DMS79 treated with DMSO at 0.1 percent for 48 hours (cell line): Measurements from ENCODE around the gene TUBB6.

Experiments
- DNase-seq: peaks from one replicate; lab custom pipeline; 2025; lab: John Stamatoyannopoulos, UW

TUBB6 gene

DNA sequence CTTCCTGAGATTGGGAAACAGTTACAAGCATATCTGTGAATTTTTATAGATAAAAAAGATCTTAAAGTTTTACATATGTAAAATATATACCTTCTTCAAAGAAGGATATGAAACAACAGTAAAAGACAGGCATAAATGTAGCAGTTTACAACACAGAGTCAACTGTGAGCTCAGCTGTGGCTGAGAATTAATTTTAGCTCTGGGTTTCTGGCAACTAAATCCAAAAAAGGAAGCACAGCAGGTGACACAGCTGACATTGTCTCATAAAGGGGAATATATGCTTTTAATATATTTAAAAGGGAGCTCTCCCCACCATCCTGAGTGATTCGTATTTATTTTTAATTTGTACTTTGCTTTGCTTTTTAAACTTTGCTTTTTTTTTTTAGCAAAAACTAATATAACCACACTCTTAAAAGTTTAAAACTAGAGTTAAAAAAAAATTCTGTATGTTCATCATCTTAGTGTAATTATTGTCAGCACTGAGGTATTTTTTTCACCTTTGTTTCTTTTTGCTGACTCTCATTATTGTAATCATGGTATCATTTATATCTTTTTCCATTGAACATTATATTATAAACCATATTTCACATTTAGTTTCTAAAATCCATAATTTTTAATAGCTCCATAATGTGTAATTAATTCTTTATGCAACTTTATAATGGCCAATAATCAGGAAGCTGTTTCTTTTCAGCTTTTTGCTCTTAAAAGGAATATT is 6.7 kb downstream of the TUBB6 start:
- DNase-seq, result no peak

GRCh38 chr18:12315490-12315889 is 7.4 kb downstream of the TUBB6 start:
- no peak for DNase-seq

DNA sequence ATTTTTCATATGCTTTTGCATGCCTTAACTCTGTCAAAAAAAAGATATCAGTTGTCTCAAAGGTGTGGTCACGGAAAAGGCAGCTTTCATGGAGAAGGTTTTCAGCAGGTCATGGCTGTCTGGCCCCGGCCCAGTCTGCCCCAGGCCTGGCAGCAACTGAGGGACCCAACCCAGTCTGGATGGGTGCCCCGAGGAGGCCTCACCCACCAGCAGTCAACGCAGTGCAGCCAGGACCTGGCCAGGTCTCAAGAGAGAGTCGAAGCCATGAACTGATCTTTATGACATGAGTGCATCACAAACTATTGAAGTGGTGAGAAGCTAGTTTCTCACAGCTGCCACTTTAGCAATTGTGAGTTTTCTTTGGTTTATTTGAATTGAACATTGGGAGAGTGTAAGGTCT is 7.9 kb downstream of the TUBB6 start:
- DNase-seq, result no peak

GRCh38 chr18:12317664-12318333 is 9.8 kb downstream of the TUBB6 start:
- DNase-seq, result no peak

GRCh38 chr18:12318334-12318697 is 10.3 kb downstream of the TUBB6 start:
- DNase-seq, result no peak

DNA sequence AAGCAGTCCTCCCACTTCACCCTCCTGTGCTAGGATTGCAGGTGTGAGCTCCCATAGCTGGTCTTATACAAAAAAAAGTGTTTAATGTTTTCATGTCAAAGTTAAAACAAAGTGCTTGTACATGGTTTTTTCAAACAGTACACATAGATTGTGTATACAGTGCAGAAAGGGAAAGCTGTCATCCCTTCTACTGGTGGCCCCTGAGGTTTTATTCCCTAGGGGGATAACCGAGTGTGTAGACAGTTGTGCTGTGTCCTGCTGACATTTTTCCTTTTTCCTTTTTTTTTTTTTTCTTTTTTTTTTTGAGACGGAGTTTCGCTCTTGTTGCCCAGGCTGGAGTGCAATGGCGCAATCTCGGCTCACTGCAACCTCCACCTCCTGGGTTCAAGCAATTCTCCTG is 10.8 kb downstream of the TUBB6 start:
- no peak for DNase-seq

GRCh38 chr18:12321333-12321732 is 13.3 kb downstream of the TUBB6 start:
- no peak for DNase-seq

DNA sequence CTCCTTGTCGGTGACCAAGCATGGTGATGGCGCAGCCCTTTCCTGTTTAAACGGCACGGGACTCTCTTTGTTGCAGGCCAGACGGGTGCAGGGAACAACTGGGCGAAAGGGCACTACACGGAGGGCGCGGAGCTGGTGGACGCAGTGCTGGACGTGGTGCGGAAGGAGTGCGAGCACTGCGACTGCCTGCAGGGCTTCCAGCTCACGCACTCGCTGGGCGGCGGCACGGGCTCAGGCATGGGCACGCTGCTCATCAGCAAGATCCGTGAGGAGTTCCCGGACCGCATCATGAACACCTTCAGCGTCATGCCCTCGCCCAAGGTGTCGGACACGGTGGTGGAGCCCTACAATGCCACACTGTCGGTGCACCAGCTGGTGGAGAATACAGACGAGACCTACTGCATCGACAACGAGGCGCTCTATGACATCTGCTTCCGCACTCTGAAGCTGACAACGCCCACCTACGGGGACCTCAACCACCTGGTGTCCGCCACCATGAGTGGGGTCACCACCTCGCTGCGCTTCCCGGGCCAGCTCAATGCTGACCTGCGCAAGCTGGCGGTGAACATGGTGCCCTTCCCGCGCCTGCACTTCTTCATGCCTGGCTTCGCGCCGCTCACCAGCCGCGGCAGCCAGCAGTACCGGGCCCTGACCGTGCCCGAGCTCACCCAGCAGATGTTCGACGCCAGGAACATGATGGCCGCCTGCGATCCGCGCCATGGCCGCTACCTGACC is 17.1 kb downstream of the TUBB6 start:
- no peak for DNase-seq

DNA sequence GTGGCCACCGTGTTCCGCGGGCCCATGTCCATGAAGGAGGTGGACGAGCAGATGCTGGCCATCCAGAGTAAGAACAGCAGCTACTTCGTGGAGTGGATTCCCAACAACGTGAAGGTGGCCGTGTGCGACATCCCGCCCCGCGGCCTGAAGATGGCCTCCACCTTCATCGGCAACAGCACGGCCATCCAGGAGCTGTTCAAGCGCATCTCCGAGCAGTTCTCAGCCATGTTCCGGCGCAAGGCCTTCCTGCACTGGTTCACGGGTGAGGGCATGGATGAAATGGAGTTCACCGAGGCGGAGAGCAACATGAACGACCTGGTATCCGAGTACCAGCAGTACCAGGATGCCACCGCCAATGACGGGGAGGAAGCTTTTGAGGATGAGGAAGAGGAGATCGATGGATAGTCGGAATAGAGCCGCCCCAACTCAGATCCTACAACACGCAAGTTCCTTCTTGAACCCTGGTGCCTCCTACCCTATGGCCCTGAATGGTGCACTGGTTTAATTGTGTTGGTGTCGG is 17.7 kb downstream of the TUBB6 start:
- no peak for DNase-seq

- DNase-seq, result no peak
Observed at GRCh38 chr18:12326711-12327460, 18.8 kb downstream of the TUBB6 start.

DNA sequence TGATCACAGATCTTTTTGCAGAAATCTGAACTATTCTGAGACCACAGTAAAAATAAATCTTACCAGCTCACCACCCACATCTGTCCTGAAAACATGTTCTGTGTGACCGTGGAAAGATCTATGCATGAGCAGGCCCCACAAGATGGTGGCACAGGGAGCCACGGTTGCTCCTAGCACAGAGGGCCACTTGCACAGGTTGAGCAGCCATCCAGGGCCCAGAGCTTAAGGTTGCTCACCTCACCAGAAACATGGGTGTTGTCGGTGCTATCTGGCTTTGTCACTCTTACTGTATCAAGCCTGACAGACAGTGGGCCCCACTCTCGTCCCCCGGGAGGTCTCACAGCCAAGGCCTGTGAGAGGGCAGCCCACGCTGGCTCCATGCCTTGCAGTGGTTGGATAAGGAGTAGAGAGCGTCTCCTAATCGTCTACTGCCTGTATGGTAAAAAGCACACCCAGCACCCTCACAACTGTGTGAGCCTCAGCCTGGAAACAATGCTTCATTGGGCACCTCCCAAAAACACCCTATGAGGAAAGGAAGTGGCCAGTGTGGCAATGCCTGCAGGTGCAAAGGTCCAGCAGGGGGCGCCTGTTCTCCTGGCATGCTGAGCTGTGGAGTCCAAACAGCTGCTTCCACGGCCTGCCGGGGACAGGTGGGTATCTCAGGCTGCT is 19.6 kb downstream of the TUBB6 start:
- DNase-seq, result no peak

DNA sequence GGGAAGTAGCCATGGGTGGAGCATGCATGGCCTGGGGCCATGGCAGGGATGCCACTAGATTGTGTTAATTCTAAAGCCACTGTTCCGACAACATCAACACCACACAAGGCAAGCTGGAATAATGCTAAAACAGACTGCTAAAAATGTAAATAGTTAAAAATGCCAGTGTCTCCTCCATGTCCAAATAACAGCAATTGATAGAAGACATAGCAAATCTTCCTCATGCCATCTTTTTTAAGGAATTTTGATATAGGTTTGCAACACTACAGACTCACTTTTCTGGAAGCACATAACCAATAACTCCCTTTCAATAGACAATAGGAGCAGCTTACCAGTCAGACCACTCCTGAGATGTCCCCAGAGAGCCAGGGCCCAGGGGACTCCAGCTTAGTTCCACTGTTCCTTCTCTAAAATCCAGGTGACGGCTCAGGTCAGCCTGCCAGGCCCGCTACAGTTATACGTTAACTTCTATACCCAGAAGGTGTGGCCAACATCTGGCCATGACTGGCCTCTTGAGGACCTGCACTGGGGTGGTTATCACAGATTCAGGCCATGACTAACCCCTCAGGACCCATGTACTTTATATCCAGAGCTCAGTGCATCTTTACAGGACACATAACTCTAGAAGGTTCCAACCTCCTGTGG is 20.3 kb downstream of the TUBB6 start:
- no peak for DNase-seq

GRCh38 chr18:12329125-12329698 is 21.2 kb downstream of the TUBB6 start:
- DNase-seq, result no peak

DNA sequence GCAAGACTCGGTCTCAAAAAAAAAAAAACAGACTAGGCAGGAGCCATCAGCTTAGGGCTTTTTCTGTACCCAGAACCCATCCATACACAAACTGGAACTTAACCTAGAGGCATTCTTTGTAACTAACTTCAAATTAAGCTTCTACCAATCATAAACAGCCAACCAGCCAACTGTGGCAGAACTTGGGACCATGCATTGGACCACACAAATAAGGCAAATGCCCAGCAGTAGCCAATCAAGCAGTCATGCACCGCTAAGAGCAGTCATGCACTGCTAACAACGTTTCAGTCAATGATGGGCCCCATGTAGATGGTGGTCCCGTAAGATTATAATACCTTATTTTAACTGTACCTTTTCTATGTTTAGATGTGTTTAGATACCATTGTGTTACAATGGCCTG is 22.7 kb downstream of the TUBB6 start:
- DNase-seq, result no peak

- DNase-seq, result peak; percentile 68
Observed at GRCh38 chr18:12333506-12334290, 25.7 kb downstream of the TUBB6 start.

GRCh38 chr18:12334366-12334808 is 26.3 kb downstream of the TUBB6 start:
- peak; percentile 82 for DNase-seq

- DNase-seq, result no peak
Observed at GRCh38 chr18:12334863-12335262, 26.8 kb downstream of the TUBB6 start.

DNA sequence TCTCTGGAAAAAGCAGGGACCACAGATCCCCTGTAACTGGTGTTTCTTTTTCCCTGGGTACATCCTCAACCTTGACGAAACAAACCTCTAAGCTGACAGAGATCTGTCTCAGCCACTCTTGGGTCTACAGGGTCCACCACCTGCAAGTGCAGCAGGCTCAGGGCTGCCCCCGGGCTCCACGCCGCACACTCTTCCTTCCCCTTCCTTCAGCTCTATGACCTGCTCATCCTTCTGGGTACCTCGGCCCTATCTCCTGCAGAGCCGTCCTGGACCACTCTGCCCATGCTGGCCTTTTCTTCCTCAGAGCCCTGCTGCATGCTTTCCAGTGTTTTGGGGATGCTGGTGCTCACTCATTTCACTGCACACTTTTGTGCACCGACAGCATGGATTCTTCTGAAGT is 27.5 kb downstream of the TUBB6 start:
- no peak for DNase-seq

GRCh38 chr18:12336171-12336613 is 28.2 kb downstream of the TUBB6 start:
- DNase-seq, result peak; percentile 22

DNA sequence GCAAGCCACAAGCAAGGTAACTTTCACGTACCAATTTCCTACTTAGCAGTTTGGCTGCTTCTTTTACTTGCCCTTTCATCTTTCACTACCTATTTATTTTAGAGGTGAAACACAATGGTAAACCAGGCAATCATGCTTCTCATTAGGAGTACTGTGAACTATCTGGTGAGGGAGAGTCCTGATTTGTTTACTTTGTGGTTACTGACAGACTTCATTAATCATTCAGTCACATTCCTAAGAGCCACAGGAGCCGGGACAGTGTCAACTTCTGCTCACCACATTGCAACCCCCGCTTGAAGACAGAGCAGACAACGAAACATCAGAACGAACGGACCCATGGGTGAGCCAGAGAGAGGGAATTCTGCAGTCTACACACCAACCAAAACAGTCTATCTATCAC is 28.8 kb downstream of the TUBB6 start:
- DNase-seq, result peak; percentile 63
